ENCODE data around the gene ZDHHC17. TPM values are rescaled to one million over a fixed set of nuclear protein-coding genes. Genes with fewer than 3 reads are reported as not detected.

ZDHHC17 gene
- total RNA-seq, 1 donor: 42.0 TPM

DNA sequence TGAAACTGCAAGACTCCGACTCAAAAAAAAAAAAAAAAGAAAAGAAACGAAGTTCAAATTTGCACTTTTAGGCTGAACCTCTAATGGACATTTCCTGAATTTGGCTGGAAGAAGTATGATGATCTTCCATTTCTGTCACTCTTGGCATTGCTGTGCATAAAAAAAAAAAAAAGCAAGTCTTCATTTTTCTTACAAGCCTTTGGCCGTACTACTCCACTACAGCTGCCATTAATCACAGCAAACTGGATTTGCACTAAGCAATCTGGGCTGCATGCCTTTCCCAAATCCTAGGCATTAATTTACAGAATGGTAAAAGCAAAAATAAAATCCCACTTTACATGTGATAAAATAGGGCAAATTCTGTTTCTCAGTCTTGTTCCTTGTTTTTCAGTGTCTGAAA lies 107.8 kb downstream of the ZDHHC17 start:
- Histone ChIP-seq H4K20me1 (ENCODE audit: insufficient read depth, low read length) (no peaks in the 10 kb centered on the region), H3K4me1 (ENCODE audit: insufficient read depth, low read length) (peaks cover 3% of the 10 kb centered on the region), H3K36me3 (ENCODE audit: insufficient read depth, low read length) (no peaks in the 10 kb centered on the region), H3K27me3 (ENCODE audit: insufficient read depth, low read length) (no peaks in the 10 kb centered on the region), H2AFZ (ENCODE audit: low read length) (no peak overlapping the region), H3K27ac (ENCODE audit: low read depth, low read length) (no peak overlapping the region), H3K4me2 (ENCODE audit: insufficient read depth, low read length) (no peak overlapping the region), H3K9me3 (ENCODE audit: low read depth, low read length) (no peaks in the 10 kb centered on the region), H3K79me2 (ENCODE audit: insufficient read depth, low read length) (no peaks in the 10 kb centered on the region), H3K4me3 (ENCODE audit: insufficient read depth, low read length) (no peak overlapping the region)
- TF ChIP-seq, protein P1, sequence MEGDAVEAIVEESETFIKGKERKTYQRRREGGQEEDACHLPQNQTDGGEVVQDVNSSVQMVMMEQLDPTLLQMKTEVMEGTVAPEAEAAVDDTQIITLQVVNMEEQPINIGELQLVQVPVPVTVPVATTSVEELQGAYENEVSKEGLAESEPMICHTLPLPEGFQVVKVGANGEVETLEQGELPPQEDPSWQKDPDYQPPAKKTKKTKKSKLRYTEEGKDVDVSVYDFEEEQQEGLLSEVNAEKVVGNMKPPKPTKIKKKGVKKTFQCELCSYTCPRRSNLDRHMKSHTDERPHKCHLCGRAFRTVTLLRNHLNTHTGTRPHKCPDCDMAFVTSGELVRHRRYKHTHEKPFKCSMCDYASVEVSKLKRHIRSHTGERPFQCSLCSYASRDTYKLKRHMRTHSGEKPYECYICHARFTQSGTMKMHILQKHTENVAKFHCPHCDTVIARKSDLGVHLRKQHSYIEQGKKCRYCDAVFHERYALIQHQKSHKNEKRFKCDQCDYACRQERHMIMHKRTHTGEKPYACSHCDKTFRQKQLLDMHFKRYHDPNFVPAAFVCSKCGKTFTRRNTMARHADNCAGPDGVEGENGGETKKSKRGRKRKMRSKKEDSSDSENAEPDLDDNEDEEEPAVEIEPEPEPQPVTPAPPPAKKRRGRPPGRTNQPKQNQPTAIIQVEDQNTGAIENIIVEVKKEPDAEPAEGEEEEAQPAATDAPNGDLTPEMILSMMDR (IDR thresholded peaks at IDR 0.05; ENCODE audit: extremely low read depth, low read depth, low read length): no peak
- no peak for DNase-seq (ENCODE audit: insufficient read length, low spot score, missing footprints)

DNA sequence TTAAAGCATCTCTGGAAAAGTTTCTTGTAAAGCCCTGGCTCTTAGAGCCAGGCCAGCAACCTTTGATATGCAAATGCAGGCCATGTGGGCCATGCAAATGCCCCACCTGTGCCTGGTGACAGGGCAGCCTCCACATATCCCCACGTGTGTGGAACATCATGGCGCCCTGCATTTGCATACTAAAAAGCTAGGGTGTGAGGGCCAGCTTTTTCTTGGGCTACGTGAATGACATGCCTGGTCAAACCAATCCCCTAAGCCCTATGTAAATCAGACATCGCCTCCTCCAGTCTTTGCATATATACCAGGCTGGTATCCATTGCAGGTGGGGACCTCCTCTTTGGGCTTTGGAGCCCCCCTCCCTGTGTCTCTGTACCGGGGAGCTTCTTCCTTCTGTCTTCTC lies 108.5 kb downstream of the ZDHHC17 start:
- TF ChIP-seq, protein P1 (IDR thresholded peaks at IDR 0.05; ENCODE audit: extremely low read depth, low read depth, low read length): no peak
- Histone ChIP-seq H2AFZ (ENCODE audit: low read length) (no peak overlapping the region), H3K4me3 (ENCODE audit: insufficient read depth, low read length) (no peak overlapping the region), H3K27ac (ENCODE audit: low read depth, low read length) (no peak overlapping the region), H3K4me1 (ENCODE audit: insufficient read depth, low read length) (peaks cover 3% of the 10 kb centered on the region), H3K36me3 (ENCODE audit: insufficient read depth, low read length) (no peaks in the 10 kb centered on the region), H4K20me1 (ENCODE audit: insufficient read depth, low read length) (no peaks in the 10 kb centered on the region), H3K27me3 (ENCODE audit: insufficient read depth, low read length) (no peaks in the 10 kb centered on the region), H3K79me2 (ENCODE audit: insufficient read depth, low read length) (no peaks in the 10 kb centered on the region), H3K9me3 (ENCODE audit: low read depth, low read length) (no peaks in the 10 kb centered on the region), H3K4me2 (ENCODE audit: insufficient read depth, low read length) (no peak overlapping the region)
- no peak for DNase-seq (ENCODE audit: insufficient read length, low spot score, missing footprints)

DNA sequence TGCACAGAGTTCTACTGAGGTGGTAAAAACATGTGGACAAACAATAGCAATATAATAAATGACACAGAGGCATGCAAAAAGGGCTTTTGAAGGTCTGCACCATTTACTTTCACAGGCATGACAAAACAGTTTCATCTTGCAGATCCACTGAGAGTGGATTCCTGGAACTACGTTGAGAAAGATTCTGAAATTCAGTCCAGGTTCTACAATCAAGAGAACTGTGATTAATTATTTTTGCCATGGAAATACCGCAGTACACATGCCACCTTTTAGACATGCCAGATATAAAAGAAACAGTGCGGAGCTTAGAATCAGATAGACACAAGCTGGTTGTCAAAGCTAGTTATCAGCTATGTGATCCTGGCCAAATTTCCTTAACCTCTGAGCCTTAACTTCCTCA lies 110.1 kb downstream of the ZDHHC17 start:
- H3K79me2 ChIP-seq (ENCODE audit: insufficient read depth, low read length): no peaks in the 10 kb centered on the region
- no peak overlapping the region for H2AFZ ChIP-seq (ENCODE audit: low read length)
- H3K4me2 ChIP-seq (ENCODE audit: insufficient read depth, low read length): no peak overlapping the region
- no peak overlapping the region for H3K4me3 ChIP-seq (ENCODE audit: insufficient read depth, low read length)
- peak; percentile 19 for DNase-seq (ENCODE audit: insufficient read length, low spot score, missing footprints)
- no peaks in the 10 kb centered on the region for H3K9me3 ChIP-seq (ENCODE audit: low read depth, low read length)
- H3K36me3 ChIP-seq (ENCODE audit: insufficient read depth, low read length): no peaks in the 10 kb centered on the region
- no peaks in the 10 kb centered on the region for H4K20me1 ChIP-seq (ENCODE audit: insufficient read depth, low read length)
- TF ChIP-seq, protein P1 (IDR thresholded peaks at IDR 0.05; ENCODE audit: extremely low read depth, low read depth, low read length): no peak
- no peaks in the 10 kb centered on the region for H3K27me3 ChIP-seq (ENCODE audit: insufficient read depth, low read length)
- no peak overlapping the region for H3K27ac ChIP-seq (ENCODE audit: low read depth, low read length)
- H3K4me1 ChIP-seq (ENCODE audit: insufficient read depth, low read length): peaks cover 4% of the 10 kb centered on the region

DNA sequence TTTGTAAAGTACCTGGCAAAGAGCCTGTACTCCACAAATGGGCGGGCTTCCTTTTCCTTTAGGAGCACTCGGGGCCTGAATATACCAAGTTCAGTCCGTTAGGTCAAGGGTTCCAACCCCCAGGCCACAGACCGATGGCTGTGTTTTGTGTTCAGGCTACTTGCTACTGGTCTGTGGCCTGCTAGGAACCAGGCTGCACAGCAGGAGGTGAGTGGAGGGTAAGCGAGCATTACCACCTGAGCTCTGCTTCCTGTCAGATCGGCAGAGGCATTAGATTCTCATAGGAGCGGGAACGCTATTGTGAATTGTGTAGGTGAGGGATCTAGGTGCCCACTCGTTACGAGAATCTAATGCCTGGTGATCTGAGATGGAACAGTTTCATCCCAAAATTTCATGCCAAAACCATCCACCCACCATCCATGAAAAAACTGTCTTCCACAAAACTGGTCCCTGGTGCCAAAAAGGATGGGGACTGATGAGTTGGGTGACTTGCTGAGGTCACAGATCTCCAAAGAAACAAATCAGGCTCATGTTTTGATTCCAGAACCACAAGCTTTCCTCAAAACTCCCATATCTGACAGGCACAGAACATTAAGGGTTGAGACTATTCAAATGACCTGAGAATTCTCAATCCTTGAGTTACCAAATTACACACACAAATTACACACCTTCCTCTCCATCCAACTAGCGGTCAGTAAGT lies 110.7 kb downstream of the ZDHHC17 start:
- no peak overlapping the region for H3K4me2 ChIP-seq (ENCODE audit: insufficient read depth, low read length)
- no peak overlapping the region for H2AFZ ChIP-seq (ENCODE audit: low read length)
- no peaks in the 10 kb centered on the region for H4K20me1 ChIP-seq (ENCODE audit: insufficient read depth, low read length)
- TF ChIP-seq, protein P1 (IDR thresholded peaks at IDR 0.05; ENCODE audit: extremely low read depth, low read depth, low read length): no peak
- no peaks in the 10 kb centered on the region for H3K79me2 ChIP-seq (ENCODE audit: insufficient read depth, low read length)
- H3K4me3 ChIP-seq (ENCODE audit: insufficient read depth, low read length): no peak overlapping the region
- H3K27me3 ChIP-seq (ENCODE audit: insufficient read depth, low read length): no peaks in the 10 kb centered on the region
- H3K36me3 ChIP-seq (ENCODE audit: insufficient read depth, low read length): no peaks in the 10 kb centered on the region
- no peaks in the 10 kb centered on the region for H3K9me3 ChIP-seq (ENCODE audit: low read depth, low read length)
- no peak overlapping the region for H3K27ac ChIP-seq (ENCODE audit: low read depth, low read length)
- peaks cover 3% of the 10 kb centered on the region for H3K4me1 ChIP-seq (ENCODE audit: insufficient read depth, low read length)
- no peak for DNase-seq (ENCODE audit: insufficient read length, low spot score, missing footprints)
